Fibroblast of lung (primary cell): ENCODE data around the gene HTD2. TPM values are rescaled to one million over a fixed set of nuclear protein-coding genes. Genes with fewer than 3 reads are reported as not detected.
"Not testable (repeated sequence)": the region's sequence is repeated elsewhere in the genome, so short reads cannot be mapped to it uniquely, and the experiment has no call there.

Source experiments
- DNase-seq, 2 donors: peaks; one replicate each; pipeline versions ENCODE4 v3.0.0 to v3.0.0-alpha.2; 2010; ENCODE audit warnings: low read depth in 2 of 2
- H2AFZ ChIP-seq: 2 replicates; pipeline ENCODE4 v1.5.1; 2012; ENCODE audit warnings: low read length, control low read depth, inconsistent platforms
- H3K27ac ChIP-seq: 2 replicates; pipeline ENCODE4 v1.5.1; 2011; ENCODE audit warnings: low read length, control low read depth; ENCODE audit not compliant: insufficient read depth
- H3K27me3 ChIP-seq: 2 replicates; pipeline ENCODE4 v1.5.1; 2011; ENCODE audit warnings: mild to moderate bottlenecking, low read length; ENCODE audit not compliant: control insufficient read depth, insufficient read depth
- H3K36me3 ChIP-seq: 2 replicates; pipeline ENCODE4 v1.5.1; 2011; ENCODE audit warnings: low read length; ENCODE audit not compliant: control insufficient read depth, insufficient read depth
- H3K4me1 ChIP-seq: 2 replicates; pipeline ENCODE4 v1.5.1; 2011; ENCODE audit warnings: low read length; ENCODE audit not compliant: control insufficient read depth, insufficient read depth; ENCODE audit errors: extremely low read depth
- H3K4me2 ChIP-seq: 2 replicates; pipeline ENCODE4 v1.5.1; 2011; ENCODE audit warnings: low read length, control low read depth; ENCODE audit not compliant: insufficient read depth; ENCODE audit errors: extremely low read depth
- H3K4me3 ChIP-seq, 4 experiments: fragments of 200-600 bp in 1 of 4; sonication (generic) in 1 of 4; replicated peaks in 1 of 4; 2 replicates each; pipeline ENCODE4 v1.5.1; 2011 to 2016; ENCODE audit warnings: low read length in 4 of 4, low read depth in 3 of 4, mild to moderate bottlenecking in 3 of 4, control low read depth in 2 of 4, inconsistent platforms in 1 of 4, mixed read lengths in 1 of 4; ENCODE audit not compliant: insufficient read depth in 1 of 4; ENCODE audit errors: control extremely low read depth in 1 of 4
- H3K79me2 ChIP-seq: 2 replicates; pipeline ENCODE4 v1.5.1; 2012; ENCODE audit warnings: mild to moderate bottlenecking, low read length, inconsistent platforms; ENCODE audit not compliant: control insufficient read depth, insufficient read depth
- H3K9ac ChIP-seq: 2 replicates; pipeline ENCODE4 v1.5.1; 2011; ENCODE audit warnings: mild to moderate bottlenecking, low read length, control low read depth; ENCODE audit not compliant: insufficient read depth
- H3K9me3 ChIP-seq: 2 replicates; pipeline ENCODE4 v1.5.1; 2012; ENCODE audit warnings: low read depth, low read length; ENCODE audit not compliant: control insufficient read depth, insufficient read depth
- H4K20me1 ChIP-seq: 2 replicates; pipeline ENCODE4 v1.5.1; 2011; ENCODE audit warnings: low read length; ENCODE audit not compliant: control insufficient read depth, insufficient read depth; ENCODE audit errors: extremely low read depth
- CTCF ChIP-seq, 2 donors: IDR thresholded peaks in 1 of 2; conservative IDR thresholded peaks in 1 of 2; 1 replicate in 1 of 2; 2 replicates in 1 of 2; pipeline ENCODE4 v1.5.1; 2011 to 2012; ENCODE audit warnings: low read length in 2 of 2, control low read depth in 1 of 2, inconsistent platforms in 1 of 2, low read depth in 1 of 2, mild to moderate bottlenecking in 1 of 2
- EZH2 ChIP-seq: IDR thresholded peaks from 2 replicates; pipeline ENCODE4 v1.5.1; 2012; ENCODE audit warnings: low read length, control low read depth, mild to moderate bottlenecking; ENCODE audit errors: missing control alignments
- polyA plus RNA-seq, 2 donors: library from polyadenylated mRNA; depleted of rRNA in 1 of 2; stranded (reverse) in 1 of 2; unstranded in 1 of 2; fragments of >200 nt; gene quantifications; 2 replicates each; pipeline ENCODE4 v1.2.1, GENCODE V29; 2011 to 2012; ENCODE audit warnings: missing spikeins in 1 of 2
- total RNA-seq: library from RNA; depleted of rRNA; stranded (reverse); fragments of >200 nt; gene quantifications from 2 replicates; pipeline ENCODE4 v1.2.1, GENCODE V29; 2014

HTD2 gene
- total and polyA plus RNA-seq, 2 donors (not counting 1 experiment from before 2014, with no cell fraction given), result 8.6 to 8.9 TPM

GRCh38 chr3:58288011-58288728, 18.1 kb upstream of the HTD2 start:
- Histone ChIP-seq H3K4me2 (no peak overlapping the region), H3K27ac (no peak overlapping the region), H3K9me3 (no peaks in the 10 kb centered on the region), H3K4me1 (no peaks in the 10 kb centered on the region), H3K27me3 (no peaks in the 10 kb centered on the region), H3K9ac (no peak overlapping the region), H3K36me3 (no peaks in the 10 kb centered on the region), H3K4me3 (no peak overlapping the region), H4K20me1 (no peaks in the 10 kb centered on the region), H2AFZ (no peak overlapping the region), H3K79me2 (no peaks in the 10 kb centered on the region)
- DNase-seq, result no peak
- TF ChIP-seq CTCF (conservative IDR thresholded peaks at IDR 0.05 in 1 of 2, IDR thresholded peaks at IDR 0.05 in 1 of 2; ENCODE audit: low read depth in 1 of 2, low read length in 2 of 2), result peak in 1 of 2 donors; percentile 4
- TF ChIP-seq EZH2, result no peak

- H3K4me1 ChIP-seq, H3K9me3 ChIP-seq, H3K79me2 ChIP-seq, H3K9ac ChIP-seq, DNase-seq, H3K4me3 ChIP-seq, H2AFZ ChIP-seq, H3K27ac ChIP-seq, H3K4me2 ChIP-seq, H3K36me3 ChIP-seq, H3K27me3 ChIP-seq, H4K20me1 ChIP-seq: not testable (repeated sequence)
Measured at GRCh38 chr3:58288964-58289613, 17.2 kb upstream of the HTD2 start.

GRCh38 chr3:58290446-58290845, 15.9 kb upstream of the HTD2 start:
- H3K27ac ChIP-seq, H3K36me3 ChIP-seq, H3K9ac ChIP-seq, H3K27me3 ChIP-seq, H2AFZ ChIP-seq, DNase-seq, H3K4me2 ChIP-seq, H4K20me1 ChIP-seq, H3K9me3 ChIP-seq, H3K4me3 ChIP-seq, H3K79me2 ChIP-seq, H3K4me1 ChIP-seq: not testable (repeated sequence)

GRCh38 chr3:58291671-58292338, 14.5 kb upstream of the HTD2 start:
- Histone ChIP-seq H3K79me2 (no peaks in the 10 kb centered on the region), H3K9me3 (no peaks in the 10 kb centered on the region)

More at GRCh38 chr3:58291671-58292338, 14.5 kb upstream of the HTD2 start:
- Histone ChIP-seq H3K27me3 (no peaks in the 10 kb centered on the region), H3K4me1 (no peaks in the 10 kb centered on the region), H3K4me3 (no peak overlapping the region), H3K27ac (no peak overlapping the region), H3K4me2 (no peak overlapping the region), H3K9ac (no peak overlapping the region), H4K20me1 (no peaks in the 10 kb centered on the region), H3K36me3 (no peaks in the 10 kb centered on the region), H2AFZ (no peak overlapping the region)
- DNase-seq, result no peak
- TF ChIP-seq CTCF (conservative IDR thresholded peaks at IDR 0.05 in 1 of 2, IDR thresholded peaks at IDR 0.05 in 1 of 2; ENCODE audit: low read depth in 1 of 2, low read length in 2 of 2) (no peak), EZH2 (no peak)
